Ecto neural progenitor cell (in vitro differentiated cells): ENCODE measurements around the gene TMEM256.

Source experiments
- DNase-seq: peaks from one replicate; pipeline ENCODE4 v3.0.0-alpha.2; 2018; ENCODE audit warnings: low spot score

Gene TMEM256

GRCh38 chr17:7407485-7408251, 3.8 kb upstream of the TMEM256 start, which contains the start of gene NLGN2:
Gene NLGN2 (plus strand): TSS chr17:7407845. CDS start chr17:7408256, 411 bp downstream.
- DNase-seq: no peak

GRCh38 chr17:7407082-7407481, 3.2 kb upstream of the TMEM256 start:
- no peak for DNase-seq

- no peak for DNase-seq
Observed at GRCh38 chr17:7406235-7406825, 2.4 kb upstream of the TMEM256 start.

GRCh38 chr17:7405350-7406234, 1.7 kb upstream of the TMEM256 start:
- peak; percentile 77 for DNase-seq

DNA sequence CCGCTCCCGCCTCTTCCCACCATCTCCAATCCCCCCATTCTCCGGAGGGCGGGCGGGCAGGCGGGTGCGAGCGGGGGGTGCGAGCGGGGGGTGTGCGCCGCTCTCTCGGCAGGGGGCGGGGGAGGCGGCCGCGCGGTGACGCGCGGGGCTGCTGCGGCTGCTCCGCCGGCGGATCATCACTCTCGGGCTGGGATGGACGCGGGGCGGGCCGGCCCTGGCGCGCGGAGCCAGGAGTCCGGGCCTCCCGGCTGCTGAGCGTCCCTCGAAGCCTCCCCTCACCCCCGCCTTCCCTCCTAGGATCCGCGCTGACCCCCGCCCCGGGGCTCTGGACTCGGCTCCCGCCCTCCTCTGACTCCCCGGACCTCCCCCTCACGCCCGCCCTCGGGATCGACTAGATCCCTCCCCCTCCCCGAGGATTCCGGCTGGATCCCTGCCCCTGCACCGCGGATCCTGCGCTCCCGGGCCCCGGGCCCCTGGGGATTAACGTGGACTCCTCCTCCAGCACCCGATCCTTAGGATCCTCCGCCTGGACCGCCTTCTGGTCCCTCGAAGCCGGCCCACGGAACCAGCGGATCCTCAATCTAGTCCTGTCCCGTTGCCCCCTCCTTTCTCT, 946 bp upstream of the TMEM256 start:
- peak; percentile 90 for DNase-seq

- DNase-seq: no peak
Observed at GRCh38 chr17:7403727-7403976, 245 bp downstream of the TMEM256 start.

GRCh38 chr17:7403043-7403726, 712 bp downstream of the TMEM256 start:
- DNase-seq: no peak

DNA sequence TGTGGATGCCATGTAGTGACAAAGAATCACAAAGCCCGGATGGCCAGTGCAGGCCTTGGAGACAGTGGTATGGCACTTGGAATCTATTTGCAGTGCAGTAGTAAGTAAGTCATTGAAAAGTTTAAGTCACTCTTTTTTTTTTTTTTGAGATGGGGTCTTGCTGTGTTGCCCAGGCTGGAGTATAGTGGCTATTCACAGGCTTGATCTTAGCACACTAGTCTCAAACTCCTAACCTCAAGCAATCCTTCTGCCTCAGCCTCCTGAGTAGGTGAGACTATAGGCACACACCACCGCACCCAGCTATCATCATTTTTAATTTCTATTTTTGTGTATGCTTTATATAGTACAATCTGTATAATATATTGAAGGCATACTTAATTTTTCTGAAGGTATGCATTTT, 5.3 kb downstream of the TMEM256 start:
- DNase-seq: no peak

DNA sequence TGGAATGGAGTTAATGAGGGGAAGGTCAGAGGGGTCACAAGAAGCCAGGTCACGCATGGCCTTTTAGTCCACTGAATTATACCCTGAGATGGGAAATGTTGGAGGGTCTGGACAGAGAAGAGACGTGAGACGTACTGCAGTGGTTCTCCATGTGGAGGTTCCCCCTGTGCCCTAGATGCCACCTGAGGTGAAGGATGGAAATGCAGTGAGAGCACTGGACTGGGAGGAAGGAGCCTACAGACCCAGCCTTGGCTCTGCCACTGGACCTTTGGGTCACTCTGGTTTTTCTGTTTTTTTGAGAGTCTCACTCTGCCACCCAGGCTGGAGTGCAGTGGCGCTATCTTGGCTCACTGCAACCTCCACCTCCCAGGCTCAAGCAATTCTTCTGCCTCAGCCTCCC, 7.8 kb downstream of the TMEM256 start:
- DNase-seq: no peak

- DNase-seq: peak; percentile 95
Observed at GRCh38 chr17:7394452-7395191, 9.3 kb downstream of the TMEM256 start, which contains the start of gene PLSCR3. Gene PLSCR3 (minus strand): TSS chr17:7394525. CDS start chr17:7394110, 415 bp downstream.

- peak; percentile 74 for DNase-seq
Observed at GRCh38 chr17:7393613-7394451, 10.1 kb downstream of the TMEM256 start.

GRCh38 chr17:7392696-7393612, 10.9 kb downstream of the TMEM256 start:
- DNase-seq: peak; percentile 73

DNA sequence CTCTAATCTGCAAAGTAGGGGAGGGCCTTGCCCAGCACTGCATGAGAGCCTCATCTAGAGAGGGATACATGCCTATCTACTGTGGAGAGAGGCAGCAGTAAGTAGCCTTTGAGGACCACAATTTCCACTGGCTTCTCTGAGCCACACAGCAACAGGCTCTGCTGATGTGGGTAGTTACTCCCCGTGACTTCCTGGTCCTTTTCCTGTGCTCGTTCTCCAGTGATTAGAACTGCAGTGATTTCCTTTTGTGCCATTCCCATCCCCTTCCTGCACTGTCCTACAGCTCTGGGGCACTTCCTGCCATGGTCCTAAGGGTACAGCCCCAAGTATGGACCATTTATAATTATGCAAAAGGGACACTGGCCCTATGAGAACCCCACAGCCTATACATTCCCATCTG, 12.6 kb downstream of the TMEM256 start:
- no peak for DNase-seq

GRCh38 chr17:7389924-7390910, 13.7 kb downstream of the TMEM256 start:
- DNase-seq: no peak

GRCh38 chr17:7388856-7389255, 15.0 kb downstream of the TMEM256 start:
- DNase-seq: no peak

DNA sequence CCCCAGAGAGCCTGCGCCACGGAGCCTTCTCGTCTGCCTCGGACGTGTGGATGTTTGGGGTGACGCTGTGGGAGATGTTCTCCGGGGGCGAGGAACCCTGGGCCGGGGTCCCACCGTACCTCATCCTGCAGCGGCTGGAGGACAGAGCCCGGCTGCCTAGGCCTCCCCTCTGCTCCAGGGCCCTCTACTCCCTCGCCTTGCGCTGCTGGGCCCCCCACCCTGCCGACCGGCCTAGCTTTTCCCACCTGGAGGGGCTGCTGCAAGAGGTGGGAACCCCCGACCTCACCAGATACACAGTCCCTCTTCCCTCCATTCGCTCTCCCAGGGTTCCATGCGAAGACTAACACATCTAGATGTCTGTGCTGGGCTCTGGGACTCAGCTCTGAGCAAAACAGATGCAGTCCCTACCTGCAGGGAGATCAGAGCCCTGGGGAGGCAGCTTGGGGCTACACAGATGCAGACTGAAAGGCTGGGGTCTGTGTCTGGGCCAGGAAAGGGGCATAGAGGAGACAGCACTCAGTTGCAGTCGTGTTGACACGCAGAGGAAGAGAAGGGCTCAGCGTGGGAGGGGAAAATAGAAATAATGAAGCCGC, 19.3 kb downstream of the TMEM256 start:
- no peak for DNase-seq

GRCh38 chr17:7383742-7384488, 20.0 kb downstream of the TMEM256 start:
- peak; percentile 89 for DNase-seq
